HCT116 (cell line): ENCODE results near the gene MRPS12. TPM values are rescaled to one million over a fixed set of nuclear protein-coding genes. Genes with fewer than 3 reads are reported as not detected.
A peak's percentile ranks its signal among the peaks of the same experiment; 100 is the strongest.

Source experiments
- ATAC-seq: fragments of 200-7000 bp; cut with Tn5 transposase; 2 replicates; pipeline ENCODE4 v1.9.1; 2020; ENCODE audit warnings: mild to moderate bottlenecking, moderate library complexity
- BruUV-seq: library from RNA; stranded (reverse); fragments of 400-500 nt; replicated peaks from 2 replicates; lab custom pipeline; 2021; lab: Mats Ljungman, UMichigan
- CTCF ChIA-PET: fragments of 300-600 bp; sonication (Branson Sonifier 250); formaldehyde crosslinking; loops from one replicate; lab custom pipeline; 2021; ENCODE audit warnings: antibody characterized with exemption; lab: Charles Lee
- POLR2A ChIA-PET: fragments of 300-600, 350-600 bp; sonication (Branson Sonifier 250); formaldehyde crosslinking; loops from one replicate; lab custom pipeline; 2021; ENCODE audit warnings: antibody characterized with exemption; lab: Charles Lee
- RAD21 ChIA-PET, 2 experiments: fragments of 300-600 bp; sonication (Branson Sonifier 250); formaldehyde crosslinking; loops; one replicate each; lab custom pipeline; 2023; ENCODE audit warnings: low total read pairs in 2 of 2; ENCODE audit not compliant: uncharacterized antibody in 2 of 2, unreplicated experiment in 2 of 2, low non-redundant PET in 1 of 2; lab: Charles Lee
- DNase-seq: peaks from one replicate; pipeline ENCODE4 v3.0.0-alpha.2; 2010; ENCODE audit warnings: low read depth, low spot score
- H2AFZ ChIP-seq: fragments of 200-600 bp; shearing (Covaris generic), sonication (generic); 2 replicates; pipeline ENCODE4 v1.6.1; 2017; ENCODE audit warnings: low read depth, mixed run types, mixed read lengths, antibody characterized with exemption, low read length; ENCODE audit not compliant: poor library complexity, severe bottlenecking
- H3K27ac ChIP-seq: 2 replicates; pipeline ENCODE4 v1.5.1; 2012; ENCODE audit warnings: low read depth, low read length
- H3K27me3 ChIP-seq: fragments of 200-600 bp; sonication (generic); 2 replicates; pipeline ENCODE4 v1.6.1; 2016; ENCODE audit warnings: mixed run types, low read length, mixed read lengths; ENCODE audit not compliant: insufficient read depth
- H3K36me3 ChIP-seq, 2 experiments: fragments of 200-500 bp in 1 of 2; fragments of 200-600 bp in 1 of 2; sonication (Bioruptor generic) in 1 of 2; sonication (generic) in 1 of 2; 2 replicates each; pipeline versions ENCODE4 v1.5.1 to v1.6.1; 2014 to 2016; ENCODE audit warnings: low read length in 2 of 2, inconsistent platforms in 1 of 2, mixed read lengths in 1 of 2, mixed run types in 1 of 2; ENCODE audit not compliant: insufficient read depth in 2 of 2, control insufficient read depth in 1 of 2
- H3K4me1 ChIP-seq, 2 experiments: fragments of 200-600 bp in 1 of 2; sonication (generic) in 1 of 2; 2 replicates each; pipeline versions ENCODE4 v1.5.1 to v1.6.1; 2012 to 2017; ENCODE audit warnings: low read length in 2 of 2, inconsistent platforms in 1 of 2, mild to moderate bottlenecking in 1 of 2, mixed read lengths in 1 of 2, mixed run types in 1 of 2, moderate library complexity in 1 of 2; ENCODE audit not compliant: insufficient read depth in 2 of 2, control insufficient read depth in 1 of 2
- H3K4me2 ChIP-seq: fragments of 200-600 bp; sonication (generic); 2 replicates; pipeline ENCODE4 v1.6.1; 2017; ENCODE audit warnings: mixed run types, low read length, mixed read lengths
- H3K4me3 ChIP-seq, 2 experiments: fragments of 200-600 bp in 1 of 2; sonication (generic) in 1 of 2; replicated peaks in 1 of 2; 2 replicates each; pipeline ENCODE4 v1.5.1; 2011 to 2016; ENCODE audit warnings: low read length in 2 of 2, control low read depth in 1 of 2, low read depth in 1 of 2, mild to moderate bottlenecking in 1 of 2, mixed read lengths in 1 of 2, mixed run types in 1 of 2
- H3K79me2 ChIP-seq: fragments of 200-600 bp; sonication (generic); 2 replicates; pipeline ENCODE4 v1.6.1; 2017; ENCODE audit warnings: mild to moderate bottlenecking, mixed run types, low read length, moderate library complexity, mixed read lengths; ENCODE audit not compliant: insufficient read depth
- H3K9ac ChIP-seq: fragments of 200-600 bp; sonication (generic); 2 replicates; pipeline ENCODE4 v1.6.1; 2016; ENCODE audit warnings: low read length, mixed read lengths
- H3K9me2 ChIP-seq: fragments of 200-600 bp; sonication (generic), shearing (Covaris generic); 2 replicates; pipeline ENCODE4 v1.6.1; 2017; ENCODE audit warnings: mixed run types, mild to moderate bottlenecking, moderate library complexity; ENCODE audit not compliant: insufficient read depth
- H3K9me3 ChIP-seq, 2 experiments: fragments of 200-500 bp in 1 of 2; fragments of 200-600 bp in 1 of 2; sonication (Bioruptor generic) in 1 of 2; sonication (generic) in 1 of 2; 2 replicates each; pipeline ENCODE4 v1.6.1; 2014 to 2017; ENCODE audit warnings: low read length in 2 of 2, mixed read lengths in 2 of 2, inconsistent platforms in 1 of 2, low read depth in 1 of 2, mild to moderate bottlenecking in 1 of 2, mixed run types in 1 of 2, moderate library complexity in 1 of 2; ENCODE audit not compliant: control insufficient read depth in 1 of 2, insufficient read depth in 1 of 2
- H4K20me1 ChIP-seq: fragments of 200-600 bp; sonication (generic), shearing (Covaris generic); 2 replicates; pipeline ENCODE4 v1.6.1; 2017; ENCODE audit warnings: mixed run types, mild to moderate bottlenecking, moderate library complexity; ENCODE audit not compliant: insufficient read depth
- EGR1 ChIP-seq: IDR thresholded peaks from 2 replicates; pipeline ENCODE4 v1.6.1; 2012; ENCODE audit warnings: low read depth
- POLR2A ChIP-seq: IDR thresholded peaks from 2 replicates; pipeline ENCODE4 v1.7.0; 2011; ENCODE audit warnings: borderline replicate concordance; ENCODE audit not compliant: insufficient read depth, insufficient read length; ENCODE audit errors: extremely low read depth
- POLR2AphosphoS5 ChIP-seq: IDR thresholded peaks from 2 replicates; pipeline ENCODE4 v1.6.1; 2011; ENCODE audit warnings: mild to moderate bottlenecking, low read depth, low read length, moderate library complexity
- SRF ChIP-seq: IDR thresholded peaks from 2 replicates; pipeline ENCODE4 v1.6.1; 2012; ENCODE audit warnings: low read depth
- ZNF274 ChIP-seq: fragments of 200-500 bp; sonication (Bioruptor generic); IDR thresholded peaks from 2 replicates; pipeline ENCODE4 v1.6.1; 2014; ENCODE audit warnings: mild to moderate bottlenecking, low read depth, low read length, inconsistent platforms
- intact Hi-C: fragments of 100-400 bp; cut with micrococcal nuclease; formaldehyde crosslinking; loops from 2 replicates; pipeline ENCODE4 v1.10.0; 2022
- total RNA-seq: library from RNA; stranded (reverse); gene quantifications from one replicate; pipeline ENCODE4 v1.2.1, GENCODE V29; 2021; ENCODE audit not compliant: unreplicated experiment
- TF ChIP-seq, protein P1 (sequence below): IDR thresholded peaks from 2 replicates; pipeline ENCODE4 v1.6.1; 2012
- TF ChIP-seq, protein P2 (sequence below): IDR thresholded peaks from 2 replicates; pipeline ENCODE4 v1.6.1; 2012; ENCODE audit warnings: low read depth
- TF ChIP-seq, protein P3 (sequence below): IDR thresholded peaks from 2 replicates; pipeline ENCODE4 v1.6.1; 2012
- TF ChIP-seq, protein P4 (sequence below), 3 experiments: fragments of 200-600 bp in 1 of 3; sonication (generic) in 1 of 3; IDR thresholded peaks in 2 of 3; conservative IDR thresholded peaks in 1 of 3; 2 replicates each; pipeline ENCODE4 v1.5.1; 2012 to 2017; ENCODE audit warnings: low read depth in 2 of 3, low read length in 2 of 3, antibody characterized with exemption in 1 of 3, borderline replicate concordance in 1 of 3, control low read depth in 1 of 3, mild to moderate bottlenecking in 1 of 3, mixed read lengths in 1 of 3, mixed run types in 1 of 3, moderate library complexity in 1 of 3; ENCODE audit not compliant: insufficient read depth in 1 of 3

The MRPS12 gene
- total RNA-seq, 1 experiment from 2014 or later: 97.7 TPM

DNA sequence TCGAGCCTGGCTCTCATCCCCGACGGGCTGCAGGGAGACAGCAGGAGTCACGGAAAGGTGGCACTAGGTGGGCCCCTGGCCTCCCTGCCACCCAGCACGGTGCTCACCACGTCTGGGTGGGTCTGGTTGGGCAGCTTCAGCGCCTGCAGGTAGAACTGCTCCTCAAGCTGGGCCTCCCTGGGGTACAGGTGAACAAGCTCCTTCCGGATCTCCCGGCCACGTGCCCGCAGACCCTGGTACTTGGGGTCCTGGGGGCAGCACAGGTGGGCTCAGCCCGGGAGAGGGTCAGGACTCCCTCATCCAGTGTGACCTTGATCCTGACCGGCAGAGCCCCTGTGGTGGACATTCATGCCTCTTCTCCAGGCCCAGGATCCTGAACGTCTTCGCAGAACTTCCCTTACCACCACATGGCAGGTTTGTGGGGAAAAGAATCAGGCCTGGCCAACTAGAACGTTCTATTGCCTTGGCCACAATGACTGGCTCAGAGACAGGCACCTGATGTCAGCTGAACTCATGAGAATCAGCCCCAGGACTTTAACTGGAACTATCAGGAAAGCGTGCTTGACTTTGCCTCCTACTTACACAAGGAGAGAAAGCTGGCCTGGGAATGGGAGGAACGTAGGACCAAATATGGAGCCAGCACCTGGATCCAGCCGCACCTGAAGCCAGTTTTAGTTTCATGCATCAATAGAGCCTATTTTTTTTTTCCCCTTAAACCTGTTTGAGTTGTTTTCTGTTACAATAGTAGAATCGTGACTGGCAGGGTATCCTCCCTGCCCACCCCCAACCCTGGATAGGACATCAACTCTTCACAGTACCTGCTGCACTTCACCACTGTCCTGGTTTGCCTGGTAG is 9.1 kb upstream of the MRPS12 start:
- DNase-seq (no peak), ATAC-seq (no peak)
- no peaks in the 10 kb centered on the region for H4K20me1 ChIP-seq
- no peak overlapping the region for H3K4me3 ChIP-seq
- ChIA-PET RAD21 (no interaction called here), CTCF (interaction anchor here (1.1 kb wide), 1 partner anchor 9 kb away, joined by 4 read pairs; the partner anchor contains the start of genes MRPS12 and SARS2), POLR2A (no interaction called here)
- no peaks in the 10 kb centered on the region for H3K9me2 ChIP-seq
- H3K4me2 ChIP-seq: no peak overlapping the region
- BruUV-seq: TSS peak; percentile 23
- TF ChIP-seq ZNF274 (no peak), POLR2A (no peak), EGR1 (no peak), SRF (no peak), POLR2AphosphoS5 (no peak)
- TF ChIP-seq, protein P1, sequence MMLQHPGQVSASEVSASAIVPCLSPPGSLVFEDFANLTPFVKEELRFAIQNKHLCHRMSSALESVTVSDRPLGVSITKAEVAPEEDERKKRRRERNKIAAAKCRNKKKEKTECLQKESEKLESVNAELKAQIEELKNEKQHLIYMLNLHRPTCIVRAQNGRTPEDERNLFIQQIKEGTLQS: no peak
- TF ChIP-seq, protein P2, sequence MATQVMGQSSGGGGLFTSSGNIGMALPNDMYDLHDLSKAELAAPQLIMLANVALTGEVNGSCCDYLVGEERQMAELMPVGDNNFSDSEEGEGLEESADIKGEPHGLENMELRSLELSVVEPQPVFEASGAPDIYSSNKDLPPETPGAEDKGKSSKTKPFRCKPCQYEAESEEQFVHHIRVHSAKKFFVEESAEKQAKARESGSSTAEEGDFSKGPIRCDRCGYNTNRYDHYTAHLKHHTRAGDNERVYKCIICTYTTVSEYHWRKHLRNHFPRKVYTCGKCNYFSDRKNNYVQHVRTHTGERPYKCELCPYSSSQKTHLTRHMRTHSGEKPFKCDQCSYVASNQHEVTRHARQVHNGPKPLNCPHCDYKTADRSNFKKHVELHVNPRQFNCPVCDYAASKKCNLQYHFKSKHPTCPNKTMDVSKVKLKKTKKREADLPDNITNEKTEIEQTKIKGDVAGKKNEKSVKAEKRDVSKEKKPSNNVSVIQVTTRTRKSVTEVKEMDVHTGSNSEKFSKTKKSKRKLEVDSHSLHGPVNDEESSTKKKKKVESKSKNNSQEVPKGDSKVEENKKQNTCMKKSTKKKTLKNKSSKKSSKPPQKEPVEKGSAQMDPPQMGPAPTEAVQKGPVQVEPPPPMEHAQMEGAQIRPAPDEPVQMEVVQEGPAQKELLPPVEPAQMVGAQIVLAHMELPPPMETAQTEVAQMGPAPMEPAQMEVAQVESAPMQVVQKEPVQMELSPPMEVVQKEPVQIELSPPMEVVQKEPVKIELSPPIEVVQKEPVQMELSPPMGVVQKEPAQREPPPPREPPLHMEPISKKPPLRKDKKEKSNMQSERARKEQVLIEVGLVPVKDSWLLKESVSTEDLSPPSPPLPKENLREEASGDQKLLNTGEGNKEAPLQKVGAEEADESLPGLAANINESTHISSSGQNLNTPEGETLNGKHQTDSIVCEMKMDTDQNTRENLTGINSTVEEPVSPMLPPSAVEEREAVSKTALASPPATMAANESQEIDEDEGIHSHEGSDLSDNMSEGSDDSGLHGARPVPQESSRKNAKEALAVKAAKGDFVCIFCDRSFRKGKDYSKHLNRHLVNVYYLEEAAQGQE: no peak
- TF ChIP-seq, protein P3, sequence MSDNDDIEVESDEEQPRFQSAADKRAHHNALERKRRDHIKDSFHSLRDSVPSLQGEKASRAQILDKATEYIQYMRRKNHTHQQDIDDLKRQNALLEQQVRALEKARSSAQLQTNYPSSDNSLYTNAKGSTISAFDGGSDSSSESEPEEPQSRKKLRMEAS: no peak
- TF ChIP-seq, protein P4, sequence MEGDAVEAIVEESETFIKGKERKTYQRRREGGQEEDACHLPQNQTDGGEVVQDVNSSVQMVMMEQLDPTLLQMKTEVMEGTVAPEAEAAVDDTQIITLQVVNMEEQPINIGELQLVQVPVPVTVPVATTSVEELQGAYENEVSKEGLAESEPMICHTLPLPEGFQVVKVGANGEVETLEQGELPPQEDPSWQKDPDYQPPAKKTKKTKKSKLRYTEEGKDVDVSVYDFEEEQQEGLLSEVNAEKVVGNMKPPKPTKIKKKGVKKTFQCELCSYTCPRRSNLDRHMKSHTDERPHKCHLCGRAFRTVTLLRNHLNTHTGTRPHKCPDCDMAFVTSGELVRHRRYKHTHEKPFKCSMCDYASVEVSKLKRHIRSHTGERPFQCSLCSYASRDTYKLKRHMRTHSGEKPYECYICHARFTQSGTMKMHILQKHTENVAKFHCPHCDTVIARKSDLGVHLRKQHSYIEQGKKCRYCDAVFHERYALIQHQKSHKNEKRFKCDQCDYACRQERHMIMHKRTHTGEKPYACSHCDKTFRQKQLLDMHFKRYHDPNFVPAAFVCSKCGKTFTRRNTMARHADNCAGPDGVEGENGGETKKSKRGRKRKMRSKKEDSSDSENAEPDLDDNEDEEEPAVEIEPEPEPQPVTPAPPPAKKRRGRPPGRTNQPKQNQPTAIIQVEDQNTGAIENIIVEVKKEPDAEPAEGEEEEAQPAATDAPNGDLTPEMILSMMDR (IDR thresholded peaks at IDR 0.05 in 2 of 3, conservative IDR thresholded peaks at IDR 0.05 in 1 of 3; ENCODE audit: borderline replicate concordance in 1 of 3, insufficient read depth in 1 of 3, low read depth in 2 of 3, low read length in 2 of 3): no peak
- no peak overlapping the region for H3K27ac ChIP-seq
- intact Hi-C loops: no loop called here
- no peak overlapping the region for H3K9ac ChIP-seq
- no peaks in the 10 kb centered on the region for H3K27me3 ChIP-seq
- H2AFZ ChIP-seq: no peak overlapping the region
- no peaks in the 10 kb centered on the region for H3K4me1 ChIP-seq
- peaks cover 12 to 19% of the 10 kb centered on the region in 2 experiments for H3K36me3 ChIP-seq
- H3K9me3 ChIP-seq: no peaks in the 10 kb centered on the region
- H3K79me2 ChIP-seq: no peaks in the 10 kb centered on the region
